A549 (cell line): Measurements from ENCODE around the gene PPP1R14B. TPM values are rescaled to one million over a fixed set of nuclear protein-coding genes. Genes with fewer than 3 reads are reported as not detected.

Experiments
- ATAC-seq, 2 experiments: fragments of 200-7000 bp in 1 of 2; fragments of >200 bp in 1 of 2; cut with Nextera tagmentation in 1 of 2; cut with Tn5 transposase in 1 of 2; 3 replicates each; pipeline versions ENCODE4 v1.8.0 to v1.9.1; 2018 to 2020; ENCODE audit warnings: mild to moderate bottlenecking in 1 of 2, moderate library complexity in 1 of 2
- CTCF ChIA-PET: fragments of 300-600 bp; sonication (Branson Sonifier 250); formaldehyde crosslinking; extraction: SDS; loops from one replicate; lab custom pipeline; 2021; ENCODE audit warnings: antibody characterized with exemption, inconsistent platforms; lab: Yijun Ruan, JAX
- POLR2A ChIA-PET: fragments of 350-600 bp; formaldehyde crosslinking; extraction: SDS; loops from one replicate; lab custom pipeline; 2021; ENCODE audit warnings: antibody characterized with exemption, inconsistent platforms; lab: Yijun Ruan, JAX
- DNase-seq, 2 experiments: peaks; one replicate each; pipeline versions ENCODE4 v3.0.0 to v3.0.0-alpha.2; 2011 to 2016; ENCODE audit warnings: low read depth in 1 of 2, low spot score in 1 of 2
- FAIRE-seq: peaks from 2 replicates; lab custom pipeline; 2011; peaks lifted over from hg19 to GRCh38; lab: Jason Lieb, UNC
- H3K27ac ChIP-seq, 2 experiments: fragments of >200 bp; sonication (Bioruptor Twin); formaldehyde crosslinking; 3 replicates each; pipeline ENCODE4 v1.5.1; 2016 to 2017
- H3K4me1 ChIP-seq: fragments of >200 bp; sonication (Bioruptor Twin); formaldehyde crosslinking; 3 replicates; pipeline ENCODE4 v1.6.1; 2016
- H3K4me2 ChIP-seq: fragments of >200 bp; sonication (Bioruptor Twin); formaldehyde crosslinking; 3 replicates; pipeline ENCODE4 v1.6.1; 2016
- H3K4me3 ChIP-seq: fragments of >200 bp; sonication (Bioruptor Twin); formaldehyde crosslinking; 3 replicates; pipeline ENCODE4 v1.5.1; 2016
- H3K9me3 ChIP-seq: fragments of >200 bp; sonication (Bioruptor Twin); formaldehyde crosslinking; 3 replicates; pipeline ENCODE4 v1.6.1; 2016
- ATOH8 ChIP-seq: fragments of 250-450 bp; sonication (Bioruptor Pico); IDR thresholded peaks from 2 replicates; pipeline ENCODE4 v1.5.0; 2020; ENCODE audit warnings: low read depth, mild to moderate bottlenecking, moderate library complexity
- CBX2 ChIP-seq: fragments of 200-600 bp; sonication (generic); IDR thresholded peaks from 2 replicates; pipeline ENCODE4 v1.6.1; 2016; ENCODE audit warnings: low read depth, mild to moderate bottlenecking, borderline replicate concordance
- CHD2 ChIP-seq: fragments of 150-350 bp; IDR thresholded peaks from 2 replicates; pipeline ENCODE4 v1.6.1; 2014; ENCODE audit warnings: low read length; ENCODE audit not compliant: partially characterized antibody
- EHMT2 ChIP-seq: fragments of 200-600 bp; sonication (generic); IDR thresholded peaks from 2 replicates; pipeline ENCODE4 v1.6.1; 2016; ENCODE audit warnings: antibody characterized with exemption, low read depth, mild to moderate bottlenecking, moderate library complexity
- EP300 ChIP-seq, 2 experiments: fragments of >200 bp; sonication (Bioruptor Twin); formaldehyde crosslinking; IDR thresholded peaks; 2 replicates in 1 of 2; 3 replicates in 1 of 2; pipeline ENCODE4 v1.6.1; 2016 to 2017
- FOSL2 ChIP-seq, 2 experiments: fragments of 450-650 bp in 1 of 2; fragments of >200 bp in 1 of 2; sonication (Bioruptor Twin) in 1 of 2; formaldehyde crosslinking; IDR thresholded peaks; 2 replicates each; pipeline versions ENCODE4 v1.5.0 to v1.6.1; 2016 to 2020; ENCODE audit warnings: mild to moderate bottlenecking in 1 of 2, moderate library complexity in 1 of 2
- FOXS1 ChIP-seq: fragments of 250-450 bp; sonication (Bioruptor Pico); IDR thresholded peaks from 2 replicates; pipeline ENCODE4 v1.5.0; 2020; ENCODE audit warnings: mild to moderate bottlenecking, moderate library complexity
- GATA3 ChIP-seq: IDR thresholded peaks from 2 replicates; pipeline ENCODE4 v1.6.1; 2012; ENCODE audit warnings: borderline replicate concordance
- HDAC2 ChIP-seq: fragments of 200-600 bp; sonication (generic); IDR thresholded peaks from 2 replicates; pipeline ENCODE4 v1.6.1; 2016
- HES2 ChIP-seq: fragments of >200 bp; sonication (Bioruptor Twin); formaldehyde crosslinking; IDR thresholded peaks from 2 replicates; pipeline ENCODE4 v1.6.1; 2016
- HEYL ChIP-seq: fragments of 250-450 bp; sonication (Bioruptor Pico); IDR thresholded peaks from 2 replicates; pipeline ENCODE4 v1.8.0; 2021; ENCODE audit warnings: mild to moderate bottlenecking, moderate library complexity
- HOXB13 ChIP-seq: fragments of 250-450 bp; sonication (Bioruptor Pico); IDR thresholded peaks from 2 replicates; pipeline ENCODE4 v1.5.0; 2020; ENCODE audit warnings: low read depth, mild to moderate bottlenecking, moderate library complexity
- JUN ChIP-seq, 2 experiments: fragments of >200 bp; sonication (Bioruptor Twin); formaldehyde crosslinking; IDR thresholded peaks; 2 replicates in 1 of 2; 3 replicates in 1 of 2; pipeline ENCODE4 v1.6.1; 2016 to 2017
- JUNB ChIP-seq: fragments of >200 bp; sonication (Bioruptor Twin); formaldehyde crosslinking; IDR thresholded peaks from 2 replicates; pipeline ENCODE4 v1.6.1; 2016
- KDM1A ChIP-seq: fragments of 200-600 bp; sonication (generic); IDR thresholded peaks from 2 replicates; pipeline ENCODE4 v1.6.1; 2016; ENCODE audit warnings: low read depth, mild to moderate bottlenecking
- MAFK ChIP-seq: fragments of 450-650 bp; IDR thresholded peaks from 2 replicates; pipeline ENCODE4 v1.6.1; 2014; ENCODE audit not compliant: partially characterized antibody
- MAX ChIP-seq: IDR thresholded peaks from 2 replicates; pipeline ENCODE4 v1.6.1; 2012
- MYC ChIP-seq: IDR thresholded peaks from 2 replicates; pipeline ENCODE4 v1.6.1; 2012; ENCODE audit warnings: mild to moderate bottlenecking, inconsistent platforms, low read length, improper control_type of control experiment, borderline replicate concordance
- NFE2L2 ChIP-seq: fragments of 150-350 bp; conservative IDR thresholded peaks from 2 replicates; pipeline ENCODE4 v1.6.1; 2014; ENCODE audit warnings: low read length
- NPAS2 ChIP-seq: fragments of 250-450 bp; sonication (Bioruptor Pico); IDR thresholded peaks from 2 replicates; pipeline ENCODE4 v1.8.0; 2022; ENCODE audit warnings: mild to moderate bottlenecking, moderate library complexity, borderline replicate concordance
- NR3C1 ChIP-seq: fragments of >200 bp; sonication (Bioruptor Twin); formaldehyde crosslinking; IDR thresholded peaks from 3 replicates; pipeline ENCODE4 v1.6.1; 2017
- PHF8 ChIP-seq: fragments of 200-600 bp; sonication (generic); IDR thresholded peaks from 2 replicates; pipeline ENCODE4 v1.6.1; 2016; ENCODE audit warnings: low read depth, mild to moderate bottlenecking, antibody characterized with exemption, moderate library complexity, borderline replicate concordance
- RAD21 ChIP-seq, 2 experiments: fragments of >200 bp in 1 of 2; sonication (Bioruptor Twin) in 1 of 2; formaldehyde crosslinking in 1 of 2; IDR thresholded peaks in 1 of 2; conservative IDR thresholded peaks in 1 of 2; 2 replicates in 1 of 2; 3 replicates in 1 of 2; pipeline ENCODE4 v1.6.1; 2012 to 2018; ENCODE audit warnings: inconsistent platforms in 1 of 2
- REST ChIP-seq: fragments of 200-600 bp; sonication (generic); IDR thresholded peaks from 2 replicates; pipeline ENCODE4 v1.6.1; 2016; ENCODE audit warnings: antibody characterized with exemption, mild to moderate bottlenecking, moderate library complexity
- SREBF2 ChIP-seq: fragments of 450-650 bp; IDR thresholded peaks from 2 replicates; pipeline ENCODE4 v1.6.1; 2014; ENCODE audit warnings: mild to moderate bottlenecking, moderate library complexity
- ZC3H11A ChIP-seq: fragments of 450-650 bp; IDR thresholded peaks from 2 replicates; pipeline ENCODE4 v1.6.1; 2014; ENCODE audit warnings: antibody characterized with exemption, mild to moderate bottlenecking
- ZFP36 ChIP-seq: fragments of 450-650 bp; IDR thresholded peaks from 2 replicates; pipeline ENCODE4 v1.6.1; 2014; ENCODE audit warnings: borderline replicate concordance; ENCODE audit not compliant: partially characterized antibody
- WGBS: methylation state at CpG from one replicate; pipeline ENCODE4 v1.1.6; 2017; ENCODE audit errors: missing lambda C conversion rate; 5-methylcytosine and 5-hydroxymethylcytosine counted together
- polyA plus RNA-seq, 4 experiments: library from polyadenylated mRNA; depleted of rRNA in 3 of 4; stranded (reverse); fragments of >200 nt; fragmentation: RNase III in 1 of 4; extraction: RNeasy Plus Mini Kit Qiagen cat#74134 plus additional on column Dnase treatment in 1 of 4; gene quantifications; 2 replicates in 3 of 4; 3 replicates in 1 of 4; pipeline ENCODE4 v1.2.3, GENCODE V29; 2011 to 2017
- TF ChIP-seq, protein P1 (sequence below): IDR thresholded peaks from 2 replicates; pipeline ENCODE4 v1.6.1; 2012; ENCODE audit warnings: low read depth, borderline replicate concordance

PPP1R14B gene
- polyA plus RNA-seq, 2 of the 4 experiments (the other 2 are of a cell fraction) = 152 to 154 TPM

GRCh38 chr11:64240435-64241240 is 6.1 kb downstream of the PPP1R14B start, which contains the start of gene FKBP2 (continued):
- TF ChIP-seq MAFK (no peak), CHD2 (no peak), HOXB13 (CRISPR knock-in tag) (no peak), ATOH8 (no peak), MYC (no peak), EHMT2 (no peak), RAD21 (conservative IDR thresholded peaks at IDR 0.05 in 1 of 2, IDR thresholded peaks at IDR 0.05 in 1 of 2) (no peak), ZFP36 (no peak), CBX2 (no peak), PHF8 (peak; percentile 52), NPAS2 (no peak), SREBF2 (no peak), JUN (IDR thresholded peaks at IDR 0.05) (peak; percentile 69 to 91; a peak in 4 of 5 replicates), FOSL2 (IDR thresholded peaks at IDR 0.05) (no peak), FOSL2 (CRISPR knock-in tag; IDR thresholded peaks at IDR 0.05) (no peak), NR3C1 (no peak), REST (no peak), HEYL (CRISPR knock-in tag) (no peak)

DNA sequence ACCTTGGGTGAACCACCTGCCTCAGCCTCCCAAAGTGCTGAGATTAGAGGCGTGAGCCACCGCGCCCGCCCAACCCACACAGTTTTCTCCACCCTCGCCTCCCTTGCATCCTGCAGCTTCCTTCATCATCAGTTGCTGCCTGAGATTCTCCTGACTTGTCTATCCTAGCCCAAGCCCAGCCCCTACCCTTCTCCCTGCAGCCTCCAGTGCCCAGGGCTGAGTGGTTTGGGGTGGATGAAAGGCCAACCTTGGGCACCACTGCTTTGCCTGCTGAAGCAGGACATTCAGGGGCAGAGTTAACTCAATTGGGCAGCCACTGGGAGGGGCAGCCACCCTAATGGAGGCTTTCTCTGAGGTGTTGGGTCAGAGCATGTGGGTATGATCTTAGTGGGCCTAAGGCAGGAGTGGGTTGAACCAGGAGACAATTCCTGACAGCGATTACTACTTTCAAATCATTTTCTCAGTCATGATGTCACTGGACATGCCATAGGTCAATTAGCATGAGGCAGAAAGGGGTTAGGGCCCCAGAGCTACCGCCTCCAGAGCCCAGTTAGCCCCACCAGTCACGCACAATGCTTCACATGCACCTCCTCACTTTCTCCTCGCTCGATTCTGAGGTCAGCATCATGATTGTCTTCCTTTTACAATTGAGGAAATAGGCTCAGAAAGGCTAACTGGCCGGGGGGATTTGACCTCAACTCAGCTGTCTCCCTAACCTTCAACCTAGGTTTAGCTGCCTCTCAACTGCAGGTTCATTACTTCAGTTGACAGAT is 6.9 kb downstream of the PPP1R14B start:
- ChIA-PET POLR2A (interaction anchor here (0.6 kb wide), 1 partner anchor 12 kb away, joined by 3 read pairs; no protein-coding TSS in a partner anchor), CTCF (interaction anchor here (1.3 to 3.0 kb wide), 4 partner anchors 12 to 54 kb away, joined by 3 to 14 read pairs (median 8); partner anchors contain the start of genes NUDT22, PLCB3, STIP1 and TRPT1)
- DNase-seq (no peak), FAIRE-seq (no peak), ATAC-seq (no peak)
- Histone ChIP-seq H3K4me2 (peak overlapping the region; percentile 81), H3K4me1 (peaks cover 45% of the 10 kb centered on the region), H3K9me3 (no peaks in the 10 kb centered on the region), H3K27ac (peak overlapping the region; percentile 88), H3K4me3 (peak overlapping the region; percentile 53)
- 86% methylated on average over 11 of the region's 11 CpGs for WGBS
- TF ChIP-seq NFE2L2 (no peak), ZC3H11A (no peak), HES2 (no peak), KDM1A (no peak), HEYL (CRISPR knock-in tag) (no peak), JUNB (no peak), HDAC2 (no peak), MAX (no peak), FOXS1 (CRISPR knock-in tag) (no peak), CHD2 (no peak), NPAS2 (no peak), GATA3 (no peak), EP300 (IDR thresholded peaks at IDR 0.05) (no peak)
- TF ChIP-seq, protein P1, sequence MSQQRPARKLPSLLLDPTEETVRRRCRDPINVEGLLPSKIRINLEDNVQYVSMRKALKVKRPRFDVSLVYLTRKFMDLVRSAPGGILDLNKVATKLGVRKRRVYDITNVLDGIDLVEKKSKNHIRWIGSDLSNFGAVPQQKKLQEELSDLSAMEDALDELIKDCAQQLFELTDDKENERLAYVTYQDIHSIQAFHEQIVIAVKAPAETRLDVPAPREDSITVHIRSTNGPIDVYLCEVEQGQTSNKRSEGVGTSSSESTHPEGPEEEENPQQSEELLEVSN = no peak
